ENCODE results near the gene DCDC2C. TPM values are rescaled to one million over a fixed set of nuclear protein-coding genes. Genes with fewer than 3 reads are reported as not detected.

DCDC2C gene
- total and polyA plus RNA-seq, 2 of the 4 experiments (the other 2 are of a cell fraction), result not detected

- in situ Hi-C loops (cut with MboI; ENCODE audit: low sequenced_read_pairs), result loop anchor here (5.0 kb wide), 1 partner anchor 95 kb away; no protein-coding TSS in a partner anchor
Observed at GRCh38 chr2:3731829-3732228, 28.5 kb downstream of the DCDC2C start.

More at GRCh38 chr2:3731829-3732228, 28.5 kb downstream of the DCDC2C start:
- WGBS, 2 experiments (ENCODE audit: extremely low coverage in 2 of 2, insufficient read length in 1 of 2), result 100% methylated on average over 5 of the region's 7 CpGs; no CpG with 5 or more reads in 1 of the 2 experiments
- Histone ChIP-seq H3K36me3 (ENCODE audit: control insufficient read depth, insufficient read depth, low read length) (no peaks in the 10 kb centered on the region), H2BK15ac (ENCODE audit: low read depth, low read length) (no peak overlapping the region), H4K91ac (ENCODE audit: insufficient read depth, low read depth, low read length) (no peak overlapping the region), H3K9me1 (ENCODE audit: insufficient read depth, low read length) (no peaks in the 10 kb centered on the region), H2BK5ac (ENCODE audit: low read depth, low read length, poor library complexity, severe bottlenecking) (no peak overlapping the region), H3K4me3 (ENCODE audit: insufficient read depth, low read depth, low read length) (no peak overlapping the region), H3K4me2 (ENCODE audit: low read depth, low read length) (no peak overlapping the region), H3K56ac (ENCODE audit: extremely low read depth, insufficient read depth, low read length) (no peak overlapping the region), H2AK5ac (ENCODE audit: low read depth, low read length) (no peak overlapping the region), H3K27me3 (ENCODE audit: control insufficient read depth, insufficient read depth, low read length) (peaks cover 20% of the 10 kb centered on the region), H4K20me1 (ENCODE audit: insufficient read depth, low read length) (no peaks in the 10 kb centered on the region), H4K5ac (ENCODE audit: low read depth, low read length) (no peak overlapping the region), H3K18ac (ENCODE audit: low read depth, low read length) (no peak overlapping the region), H3K79me1 (ENCODE audit: low read depth in 1 of 2, low read length in 2 of 2) (no peaks in the 10 kb centered on the region), H3K23ac (ENCODE audit: low read depth, low read length) (no peak overlapping the region), H3K9me3 (ENCODE audit: control insufficient read depth, insufficient read depth, low read length) (no peaks in the 10 kb centered on the region), H2BK20ac (ENCODE audit: low read depth, low read length) (no peak overlapping the region), H3K4me1 (ENCODE audit: control insufficient read depth, insufficient read depth, low read length) (no peaks in the 10 kb centered on the region), H2AFZ (replicated peaks; ENCODE audit: low read length, poor library complexity) (no peak overlapping the region), H3K14ac (replicated peaks; ENCODE audit: low read depth, low read length) (no peak overlapping the region), H2BK120ac (ENCODE audit: low read depth, low read length) (no peak overlapping the region), H3K4ac (ENCODE audit: low read depth, low read length) (no peak overlapping the region), H2AK9ac (replicated peaks; ENCODE audit: low read depth, low read length, poor library complexity) (no peak overlapping the region), H3K27ac (ENCODE audit: insufficient read depth, low read length) (no peak overlapping the region), H3K9ac (ENCODE audit: low read depth, low read length) (no peak overlapping the region), H4K8ac (ENCODE audit: low read depth in 2 of 2, low read length in 2 of 2) (no peak overlapping the region)
- BruUV-seq (replicated peaks), result no TSS peak
- DNase-seq (no peak), ATAC-seq (ENCODE audit: low read depth) (no peak)
- dilution Hi-C loops (cut with HindIII; ENCODE audit: low sequenced_read_pairs, unreplicated experiment), result no loop called here
- ChIA-PET POLR2A (ENCODE audit: unreplicated experiment) (no interaction called here), CTCF (interaction anchor here (0.7 kb wide), 1 partner anchor 49 kb away, joined by 4 read pairs; no protein-coding TSS in a partner anchor)
- TF ChIP-seq SMC3 (IDR thresholded peaks at IDR 0.05; ENCODE audit: low read depth, low read length) (no peak), MAFK (IDR thresholded peaks at IDR 0.05; ENCODE audit: low read depth, low read length) (no peak), FOS (IDR thresholded peaks at IDR 0.05; ENCODE audit: low read depth, low read length) (no peak), NFE2L2 (IDR thresholded peaks at IDR 0.05; ENCODE audit: low read depth, low read length) (no peak), CHD1 (IDR thresholded peaks at IDR 0.05; ENCODE audit: low read depth, low read length) (no peak), RCOR1 (IDR thresholded peaks at IDR 0.05; ENCODE audit: insufficient replicate concordance, low read length) (no peak), BHLHE40 (IDR thresholded peaks at IDR 0.05; ENCODE audit: low read depth, low read length) (no peak), MAZ (IDR thresholded peaks at IDR 0.05; ENCODE audit: borderline replicate concordance, low read depth, low read length) (no peak)
- TF ChIP-seq, protein P1, sequence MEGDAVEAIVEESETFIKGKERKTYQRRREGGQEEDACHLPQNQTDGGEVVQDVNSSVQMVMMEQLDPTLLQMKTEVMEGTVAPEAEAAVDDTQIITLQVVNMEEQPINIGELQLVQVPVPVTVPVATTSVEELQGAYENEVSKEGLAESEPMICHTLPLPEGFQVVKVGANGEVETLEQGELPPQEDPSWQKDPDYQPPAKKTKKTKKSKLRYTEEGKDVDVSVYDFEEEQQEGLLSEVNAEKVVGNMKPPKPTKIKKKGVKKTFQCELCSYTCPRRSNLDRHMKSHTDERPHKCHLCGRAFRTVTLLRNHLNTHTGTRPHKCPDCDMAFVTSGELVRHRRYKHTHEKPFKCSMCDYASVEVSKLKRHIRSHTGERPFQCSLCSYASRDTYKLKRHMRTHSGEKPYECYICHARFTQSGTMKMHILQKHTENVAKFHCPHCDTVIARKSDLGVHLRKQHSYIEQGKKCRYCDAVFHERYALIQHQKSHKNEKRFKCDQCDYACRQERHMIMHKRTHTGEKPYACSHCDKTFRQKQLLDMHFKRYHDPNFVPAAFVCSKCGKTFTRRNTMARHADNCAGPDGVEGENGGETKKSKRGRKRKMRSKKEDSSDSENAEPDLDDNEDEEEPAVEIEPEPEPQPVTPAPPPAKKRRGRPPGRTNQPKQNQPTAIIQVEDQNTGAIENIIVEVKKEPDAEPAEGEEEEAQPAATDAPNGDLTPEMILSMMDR (conservative IDR thresholded peaks at IDR 0.05; ENCODE audit: low read depth, low read length), result no peak
- TF ChIP-seq, protein P2, sequence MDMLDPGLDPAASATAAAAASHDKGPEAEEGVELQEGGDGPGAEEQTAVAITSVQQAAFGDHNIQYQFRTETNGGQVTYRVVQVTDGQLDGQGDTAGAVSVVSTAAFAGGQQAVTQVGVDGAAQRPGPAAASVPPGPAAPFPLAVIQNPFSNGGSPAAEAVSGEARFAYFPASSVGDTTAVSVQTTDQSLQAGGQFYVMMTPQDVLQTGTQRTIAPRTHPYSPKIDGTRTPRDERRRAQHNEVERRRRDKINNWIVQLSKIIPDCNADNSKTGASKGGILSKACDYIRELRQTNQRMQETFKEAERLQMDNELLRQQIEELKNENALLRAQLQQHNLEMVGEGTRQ (IDR thresholded peaks at IDR 0.05; ENCODE audit: low read depth, low read length), result no peak
- intact Hi-C loops (cut with micrococcal nuclease), result no loop called here
